ENCODE measurements around the gene FOXJ1.

- TF ChIP-seq BHLHE40 (IDR thresholded peaks at IDR 0.05; ENCODE audit: borderline replicate concordance), result no peak
- TF ChIP-seq ARNT (IDR thresholded peaks at IDR 0.05), result no peak
- no peak for TF ChIP-seq SP1 (IDR thresholded peaks at IDR 0.05)
- TF ChIP-seq CTBP1 (IDR thresholded peaks at IDR 0.05; ENCODE audit: borderline replicate concordance), result no peak
- no peak for TF ChIP-seq SUZ12 (IDR thresholded peaks at IDR 0.05)
- no peak for TF ChIP-seq TARDBP (IDR thresholded peaks at IDR 0.05)
- no peak for TF ChIP-seq NFRKB (IDR thresholded peaks at IDR 0.05)
- TF ChIP-seq ZNF384 (IDR thresholded peaks at IDR 0.05), result no peak
- no peak for TF ChIP-seq FOXM1 (IDR thresholded peaks at IDR 0.05; ENCODE audit: borderline replicate concordance)
- TF ChIP-seq ELF4 (IDR thresholded peaks at IDR 0.05), result no peak
These were observed 4.1 kb downstream of the FOXJ1 start for GRCh38 chr17:76137001-76137350.

Data from HEK293T (cell line).